CD14-positive monocyte (primary cell): Measurements from ENCODE around the gene IRGM. TPM values are rescaled to one million over a fixed set of nuclear protein-coding genes. Genes with fewer than 3 reads are reported as not detected.

Experiments used
- DNase-seq, 3 donors: peaks; one replicate each; pipeline ENCODE4 v3.0.0-alpha.2; 2011 to 2022
- H2AFZ ChIP-seq: 2 replicates; pipeline ENCODE4 v1.6.0; 2012; ENCODE audit warnings: mild to moderate bottlenecking, low read depth, low read length, inconsistent platforms; ENCODE audit not compliant: insufficient read depth, poor library complexity, severe bottlenecking
- H3K27ac ChIP-seq, 2 donors: 1 replicate in 1 of 2; 2 replicates in 1 of 2; pipeline ENCODE4 v1.5.1; 2012 to 2013; ENCODE audit warnings: low read length in 2 of 2, control low read depth in 1 of 2, inconsistent platforms in 1 of 2, low read depth in 1 of 2, mild to moderate bottlenecking in 1 of 2
- H3K27me3 ChIP-seq, 2 donors: one replicate each; pipeline versions ENCODE4 v1.6.0 to v1.6.1; 2011 to 2013; ENCODE audit warnings: low read length in 2 of 2; ENCODE audit not compliant: control insufficient read depth in 2 of 2, insufficient read depth in 2 of 2
- H3K36me3 ChIP-seq, 2 donors: replicated peaks in 1 of 2; 1 replicate in 1 of 2; 2 replicates in 1 of 2; pipeline versions ENCODE4 v1.5.1 to v1.6.1; 2012 to 2013; ENCODE audit warnings: low read length in 2 of 2, control low read depth in 1 of 2, inconsistent platforms in 1 of 2, mild to moderate bottlenecking in 1 of 2; ENCODE audit not compliant: insufficient read depth in 2 of 2, control insufficient read depth in 1 of 2
- H3K4me1 ChIP-seq, 2 donors: 1 replicate in 1 of 2; 2 replicates in 1 of 2; pipeline versions ENCODE4 v1.5.1 to v1.6.1; 2012 to 2013; ENCODE audit warnings: low read length in 2 of 2, control low read depth in 1 of 2, inconsistent platforms in 1 of 2, mild to moderate bottlenecking in 1 of 2, moderate library complexity in 1 of 2; ENCODE audit not compliant: insufficient read depth in 2 of 2, control insufficient read depth in 1 of 2
- H3K4me2 ChIP-seq: replicated peaks from 2 replicates; pipeline ENCODE3; 2012; ENCODE audit warnings: low read length, moderate library complexity, mild to moderate bottlenecking; ENCODE audit not compliant: poor library complexity, severe bottlenecking; ENCODE audit errors: extremely low read depth
- H3K4me3 ChIP-seq, 3 experiments: fragments of 200-600 bp in 1 of 3; sonication (generic) in 1 of 3; replicated peaks in 1 of 3; 1 replicate in 2 of 3; 2 replicates in 1 of 3; pipeline ENCODE4 v1.5.1; 2011 to 2013; ENCODE audit warnings: low read length in 3 of 3, mild to moderate bottlenecking in 3 of 3, control low read depth in 2 of 3, low read depth in 2 of 3, inconsistent platforms in 1 of 3, moderate library complexity in 1 of 3
- H3K79me2 ChIP-seq: 2 replicates; pipeline ENCODE4 v1.6.0; 2012; ENCODE audit warnings: mild to moderate bottlenecking, control low read depth, inconsistent platforms, low read length, moderate library complexity; ENCODE audit not compliant: insufficient read depth
- H3K9ac ChIP-seq: 2 replicates; pipeline ENCODE4 v1.6.0; 2017; ENCODE audit warnings: low read length, mild to moderate bottlenecking; ENCODE audit not compliant: insufficient read depth, poor library complexity, severe bottlenecking
- H3K9me3 ChIP-seq, 2 donors: replicated peaks in 1 of 2; 1 replicate in 1 of 2; 2 replicates in 1 of 2; pipeline versions ENCODE4 v1.5.1 to v1.6.1; 2012 to 2013; ENCODE audit warnings: low read length in 2 of 2, control low read depth in 1 of 2; ENCODE audit not compliant: control insufficient read depth in 1 of 2, insufficient read depth in 1 of 2
- H4K20me1 ChIP-seq: 2 replicates; pipeline ENCODE4 v1.6.0; 2012; ENCODE audit warnings: mild to moderate bottlenecking, low read length, control low read depth, moderate library complexity; ENCODE audit not compliant: insufficient read depth
- H3K27ac Mint-ChIP-seq, 7 donors: one replicate each; pipeline ENCODE4 v1.8.0; 2020; ENCODE audit warnings: mild to moderate bottlenecking in 7 of 7, mixed read lengths in 7 of 7, moderate library complexity in 6 of 7, inconsistent platforms in 2 of 7
- H3K27me3 Mint-ChIP-seq, 3 donors: one replicate each; pipeline ENCODE4 v1.8.0; 2021 to 2022; ENCODE audit warnings: low read depth in 3 of 3, mild to moderate bottlenecking in 3 of 3, mixed read lengths in 3 of 3, moderate library complexity in 3 of 3, inconsistent platforms in 1 of 3
- H3K36me3 Mint-ChIP-seq, 2 donors: one replicate each; pipeline ENCODE4 v1.8.0; 2020; ENCODE audit warnings: mixed read lengths in 2 of 2, inconsistent platforms in 1 of 2, mild to moderate bottlenecking in 1 of 2
- H3K4me1 Mint-ChIP-seq: one replicate; pipeline ENCODE4 v1.8.0; 2020; ENCODE audit warnings: mild to moderate bottlenecking, mixed read lengths
- H3K4me3 Mint-ChIP-seq, 2 donors: one replicate each; pipeline ENCODE4 v1.8.0; 2020; ENCODE audit warnings: mild to moderate bottlenecking in 2 of 2, mixed read lengths in 2 of 2, moderate library complexity in 1 of 2
- H3K9me3 Mint-ChIP-seq, 7 donors: one replicate each; pipeline ENCODE4 v1.8.0; 2020 to 2022; ENCODE audit warnings: mixed read lengths in 7 of 7, mild to moderate bottlenecking in 6 of 7, moderate library complexity in 6 of 7, inconsistent platforms in 2 of 7
- CTCF ChIP-seq: fragments of 200-600 bp; IDR thresholded peaks from one replicate; pipeline ENCODE4 v1.8.0; 2022; ENCODE audit warnings: antibody characterized with exemption, mild to moderate bottlenecking
- WGBS: methylation state at CpG from one replicate; pipeline ENCODE4 v1.1.5; 2013; ENCODE audit warnings: missing lambda C conversion rate; ENCODE audit not compliant: insufficient coverage; 5-methylcytosine and 5-hydroxymethylcytosine counted together
- intact Hi-C, 2 donors: fragments of 100-400 bp; cut with micrococcal nuclease; formaldehyde crosslinking; loops; one replicate each; pipeline versions ENCODE4 v1.15.0 to v1.15.1; 2023
- polyA plus RNA-seq, 3 donors: library from polyadenylated mRNA; depleted of rRNA in 1 of 3; unstranded in 2 of 3; stranded (reverse) in 1 of 3; fragments of 300-500 nt in 2 of 3; fragments of >200 nt in 1 of 3; fragmentation: Illumina TruSeq in 2 of 3; gene quantifications; 1 replicate in 2 of 3; 2 replicates in 1 of 3; pipeline ENCODE4 v1.2.3, GENCODE V29; 2012 to 2021

Gene IRGM
- polyA plus RNA-seq, 3 donors, result 0.07 TPM; not detected in 2

DNA sequence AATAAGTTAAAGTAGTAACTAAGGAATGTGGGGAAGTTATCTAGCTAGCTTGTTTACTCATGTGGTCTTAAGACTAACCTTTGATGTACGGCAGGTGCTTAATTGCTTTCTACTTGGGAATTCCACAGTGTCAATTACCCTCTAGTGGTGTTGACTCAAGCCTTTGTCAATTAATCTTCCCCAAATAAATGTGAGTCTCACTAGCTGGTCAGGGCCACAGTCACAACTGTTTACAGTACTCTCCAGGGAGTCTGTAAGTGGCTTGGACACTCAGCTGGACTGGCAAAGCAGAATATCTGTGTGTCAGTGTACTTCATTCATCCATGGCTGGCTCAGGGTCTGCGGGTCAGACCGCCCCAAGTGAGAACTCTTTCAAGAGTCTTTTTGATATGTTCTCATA, 37.0 kb upstream of the IRGM start:
- no peak overlapping the region for H3K27ac Mint-ChIP-seq
- Histone ChIP-seq H3K27me3 (no peaks in the 10 kb centered on the region), H3K9ac (no peak overlapping the region), H3K27ac (no peak overlapping the region), H4K20me1 (no peaks in the 10 kb centered on the region), H3K36me3 (peaks cover 0 to 1% of the 10 kb centered on the region in 2 donors), H3K9me3 (no peaks in the 10 kb centered on the region), H3K79me2 (no peaks in the 10 kb centered on the region), H2AFZ (no peak overlapping the region), H3K4me3 (no peak overlapping the region), H3K4me1 (no peaks in the 10 kb centered on the region), H3K4me2 (no peak overlapping the region)
- H3K36me3 Mint-ChIP-seq, result no peaks in the 10 kb centered on the region
- no peak for DNase-seq
- 100% methylated on average over 1 of the region's 3 CpGs for WGBS
- H3K4me3 Mint-ChIP-seq, result no peak overlapping the region
- H3K27me3 Mint-ChIP-seq, result peaks cover 0 to 2% (median 0%) of the 10 kb centered on the region in 3 donors
- TF ChIP-seq CTCF, result no peak
- no peaks in the 10 kb centered on the region for H3K4me1 Mint-ChIP-seq
- peaks cover 0 to 11% (median 7%) of the 10 kb centered on the region in 7 donors for H3K9me3 Mint-ChIP-seq
- intact Hi-C loops, result no loop called here

GRCh38 chr5:150815010-150815409, 31.3 kb upstream of the IRGM start:
- Histone ChIP-seq H3K9ac (no peak overlapping the region), H2AFZ (no peak overlapping the region)

More at GRCh38 chr5:150815010-150815409, 31.3 kb upstream of the IRGM start:
- TF ChIP-seq CTCF, result no peak
- Histone ChIP-seq H4K20me1 (no peaks in the 10 kb centered on the region), H3K27ac (no peak overlapping the region), H3K4me1 (no peaks in the 10 kb centered on the region), H3K4me3 (no peak overlapping the region), H3K9me3 (peaks cover 0 to 10% of the 10 kb centered on the region in 2 donors), H3K36me3 (no peaks in the 10 kb centered on the region), H3K79me2 (no peaks in the 10 kb centered on the region), H3K4me2 (no peak overlapping the region), H3K27me3 (no peaks in the 10 kb centered on the region)
- Mint-ChIP-seq H3K36me3 (no peaks in the 10 kb centered on the region), H3K4me1 (no peaks in the 10 kb centered on the region), H3K4me3 (no peak overlapping the region), H3K27me3 (peaks cover 0 to 3% (median 0%) of the 10 kb centered on the region in 3 donors), H3K27ac (no peak overlapping the region), H3K9me3 (peaks cover 19 to 37% (median 28%) of the 10 kb centered on the region in 7 donors)
- intact Hi-C loops, result no loop called here
- no peak for DNase-seq
